ENCODE results near the gene ANKRD10. TPM values are rescaled to one million over a fixed set of nuclear protein-coding genes. Genes with fewer than 3 reads are reported as not detected.

The ANKRD10 gene
- total RNA-seq, 1 experiment from 2014 or later, result 159 TPM

- Histone ChIP-seq H2BK12ac (ENCODE audit: insufficient read length, low read depth, low read length) (no peak overlapping the region), H3K9ac (ENCODE audit: extremely low read depth, insufficient read length, low read length) (no peak overlapping the region), H3K56ac (ENCODE audit: insufficient read length, low read depth, low read length) (no peak overlapping the region), H3K14ac (ENCODE audit: insufficient read depth, low read length) (no peak overlapping the region), H3K4ac (ENCODE audit: low read depth, low read length) (no peak overlapping the region), H3K4me1 (ENCODE audit: insufficient read depth, low read length) (peaks cover 3% of the 10 kb centered on the region; the same call in 1 of the 2 replicates), H2AFZ (ENCODE audit: low read length) (no peak overlapping the region), H3K18ac (ENCODE audit: insufficient read length, low read depth, low read length) (no peak overlapping the region), H3K79me2 (ENCODE audit: insufficient read depth, low read length) (no peaks in the 10 kb centered on the region), H2BK5ac (ENCODE audit: insufficient read length, low read length) (no peak overlapping the region), H2BK120ac (ENCODE audit: low read depth, low read length, poor library complexity, severe bottlenecking) (no peak overlapping the region), H4K5ac (ENCODE audit: insufficient read length, low read depth, low read length) (no peak overlapping the region), H3K23ac (ENCODE audit: insufficient read length, low read depth, low read length) (no peak overlapping the region), H2BK20ac (ENCODE audit: low read depth, low read length, poor library complexity, severe bottlenecking) (no peak overlapping the region), H2BK15ac (ENCODE audit: low read depth, low read length) (no peak overlapping the region), H3K4me2 (ENCODE audit: insufficient read depth, insufficient read length, low read length) (no peak overlapping the region), H3K79me1 (ENCODE audit: insufficient read depth, low read depth, low read length, poor library complexity, severe bottlenecking) (no peaks in the 10 kb centered on the region), H4K20me1 (ENCODE audit: control insufficient read depth, insufficient read depth, insufficient read length) (no peaks in the 10 kb centered on the region), H3K27ac (ENCODE audit: insufficient read length, low read depth, low read length) (no peak overlapping the region), H3T11ph (ENCODE audit: low read length) (no peak overlapping the region), H4K8ac (replicated peaks; ENCODE audit: insufficient read length, low read depth, low read length) (no peak overlapping the region), H4K91ac (ENCODE audit: insufficient read length, low read depth, low read length) (no peak overlapping the region), H3K9me3 (ENCODE audit: control insufficient read depth, low read depth, low read length) (no peaks in the 10 kb centered on the region), H2AK5ac (ENCODE audit: insufficient read length, low read length) (no peak overlapping the region), H3K27me3 (ENCODE audit: insufficient read depth, low read length) (no peaks in the 10 kb centered on the region), H3K23me2 (ENCODE audit: insufficient read length, low read depth, low read length, poor library complexity, severe bottlenecking) (no peaks in the 10 kb centered on the region)
- Mint-ChIP-seq H3K36me3 (ENCODE audit: insufficient read depth in 1 of 3, low read depth in 3 of 3) (no peaks in the 10 kb centered on the region), H3K27me3 (ENCODE audit: low read depth) (peaks cover under 1% of the 10 kb centered on the region), H3K9me3 (no peaks in the 10 kb centered on the region), H3K4me3 (no peak overlapping the region), H3K27ac (no peak overlapping the region), H3K4me1 (peaks cover 26 to 28% of the 10 kb centered on the region in 2 experiments)
- TF ChIP-seq CTCF (conservative IDR thresholded peaks at IDR 0.05), result no peak
- no CpG with 5 or more reads among the region's 8 CpGs for WGBS (ENCODE audit: extremely low coverage, insufficient read length, low lambda C conversion rate)
- DNase-seq, result peak; percentile 28
Observed at GRCh38 chr13:110922506-110922905, 7.6 kb upstream of the ANKRD10 start.
